ENCODE results near the gene TMEM181.

The TMEM181 gene

DNA sequence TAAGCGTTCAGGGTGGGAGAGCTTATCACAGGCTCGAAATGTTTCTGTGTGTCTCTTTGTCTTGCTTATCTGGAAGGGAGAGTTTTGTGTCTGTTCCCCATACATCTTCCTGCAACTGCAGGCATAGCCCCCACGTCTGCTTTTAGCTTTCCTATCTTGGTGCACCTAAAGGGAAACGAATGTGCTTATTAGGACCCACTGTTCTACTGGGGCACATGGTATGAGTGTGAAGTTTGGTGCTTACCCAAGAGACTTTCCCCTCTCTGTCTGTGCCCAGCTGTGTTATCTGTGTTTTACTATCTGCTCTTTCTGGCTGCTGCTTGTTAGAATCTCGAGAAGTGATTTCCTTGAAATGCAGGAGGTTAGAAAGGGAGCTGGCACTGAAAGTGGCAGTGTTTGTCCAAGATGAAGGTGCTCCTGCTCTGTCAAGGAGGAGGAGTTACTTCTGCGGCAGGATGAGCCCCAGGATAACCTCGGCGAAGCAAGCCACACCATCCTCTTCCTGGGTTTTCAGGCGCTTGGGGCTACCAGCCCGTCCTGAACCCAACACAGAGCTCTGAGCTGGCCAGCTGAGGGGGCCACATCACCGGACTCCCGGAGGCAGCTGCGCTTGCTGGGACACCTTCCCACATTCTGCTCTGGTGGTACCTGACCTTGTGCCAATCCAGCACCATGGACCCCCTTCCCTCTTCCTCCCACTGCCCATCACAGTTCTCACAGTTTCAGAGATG, 61.2 kb downstream of the TMEM181 start:
- Histone ChIP-seq H3F3A (ENCODE audit: insufficient read depth, low read length) (no peaks in the 10 kb centered on the region), H3K9me2 (replicated peaks; ENCODE audit: insufficient read depth, low read length) (no peaks in the 10 kb centered on the region), H3K4me3 (ENCODE audit: low read length) (no peak overlapping the region), H3K36me3 (replicated peaks; ENCODE audit: insufficient read depth, low read length) (no peaks in the 10 kb centered on the region), H2AFZ (ENCODE audit: low read length) (no peak overlapping the region), H3K4me1 (ENCODE audit: low read length) (no peaks in the 10 kb centered on the region), H3K27me3 (replicated peaks; ENCODE audit: insufficient read depth, low read length) (no peaks in the 10 kb centered on the region), H3K79me2 (ENCODE audit: low read length) (no peaks in the 10 kb centered on the region), H4K20me1 (ENCODE audit: insufficient read depth, low read length) (no peaks in the 10 kb centered on the region), H3K9me3 (replicated peaks; ENCODE audit: insufficient read depth, low read length) (no peaks in the 10 kb centered on the region), H3K4me2 (ENCODE audit: low read depth, low read length) (no peak overlapping the region), H3K27ac (ENCODE audit: low read length) (no peak overlapping the region), H3K9ac (ENCODE audit: low read length) (no peak overlapping the region)
- TF ChIP-seq, protein P1, sequence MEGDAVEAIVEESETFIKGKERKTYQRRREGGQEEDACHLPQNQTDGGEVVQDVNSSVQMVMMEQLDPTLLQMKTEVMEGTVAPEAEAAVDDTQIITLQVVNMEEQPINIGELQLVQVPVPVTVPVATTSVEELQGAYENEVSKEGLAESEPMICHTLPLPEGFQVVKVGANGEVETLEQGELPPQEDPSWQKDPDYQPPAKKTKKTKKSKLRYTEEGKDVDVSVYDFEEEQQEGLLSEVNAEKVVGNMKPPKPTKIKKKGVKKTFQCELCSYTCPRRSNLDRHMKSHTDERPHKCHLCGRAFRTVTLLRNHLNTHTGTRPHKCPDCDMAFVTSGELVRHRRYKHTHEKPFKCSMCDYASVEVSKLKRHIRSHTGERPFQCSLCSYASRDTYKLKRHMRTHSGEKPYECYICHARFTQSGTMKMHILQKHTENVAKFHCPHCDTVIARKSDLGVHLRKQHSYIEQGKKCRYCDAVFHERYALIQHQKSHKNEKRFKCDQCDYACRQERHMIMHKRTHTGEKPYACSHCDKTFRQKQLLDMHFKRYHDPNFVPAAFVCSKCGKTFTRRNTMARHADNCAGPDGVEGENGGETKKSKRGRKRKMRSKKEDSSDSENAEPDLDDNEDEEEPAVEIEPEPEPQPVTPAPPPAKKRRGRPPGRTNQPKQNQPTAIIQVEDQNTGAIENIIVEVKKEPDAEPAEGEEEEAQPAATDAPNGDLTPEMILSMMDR (IDR thresholded peaks at IDR 0.05; ENCODE audit: low read length): no peak
- TF ChIP-seq EZH2phosphoT487 (IDR thresholded peaks at IDR 0.05; ENCODE audit: low read length) (no peak), EZH2 (optimal IDR thresholded peaks at IDR 0.05; ENCODE audit: low read depth, low read length) (no peak)
- no peak for DNase-seq

GRCh38 chr6:158621694-158622544, 62.0 kb downstream of the TMEM181 start:
- DNase-seq: no peak
- no peak overlapping the region for H3K4me2 ChIP-seq (ENCODE audit: low read depth, low read length)

DNA sequence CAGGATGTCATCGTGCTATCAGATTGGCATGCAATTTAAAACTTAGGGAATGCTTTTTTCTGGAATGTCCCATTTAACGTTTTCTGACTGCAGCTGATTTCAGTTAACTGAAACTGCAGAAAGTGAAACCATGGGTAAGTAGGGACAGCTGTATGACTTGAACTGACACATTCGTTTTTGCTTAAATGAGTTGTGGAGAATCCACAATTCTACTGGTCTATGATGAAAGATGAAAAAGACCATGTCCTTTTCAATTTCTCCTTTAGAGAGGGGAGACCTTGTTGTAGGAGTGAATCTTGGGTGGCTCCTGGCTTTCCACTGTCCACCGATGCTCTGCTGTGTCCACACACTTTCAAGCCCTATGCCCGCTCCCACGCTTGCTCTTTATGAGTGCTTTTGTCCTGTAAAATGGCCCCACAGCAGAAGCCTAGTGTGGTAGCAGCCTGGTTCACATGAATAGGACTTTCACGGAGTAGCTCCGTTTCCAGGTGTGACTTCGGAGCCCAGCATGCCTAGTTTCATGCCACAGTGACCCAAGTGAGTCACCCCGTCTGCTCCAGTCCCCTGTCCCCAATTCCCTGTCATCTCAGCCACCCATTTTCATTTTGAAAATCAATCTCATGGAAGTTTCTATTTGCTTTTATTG, 62.8 kb downstream of the TMEM181 start:
- no peaks in the 10 kb centered on the region for H3K36me3 ChIP-seq (replicated peaks; ENCODE audit: insufficient read depth, low read length)

More at GRCh38 chr6:158621694-158622544, 62.0 kb downstream of the TMEM181 start:
- no peaks in the 10 kb centered on the region for H3K79me2 ChIP-seq (ENCODE audit: low read length)
- H3K9ac ChIP-seq (ENCODE audit: low read length): no peak overlapping the region
- no peak overlapping the region for H3K27ac ChIP-seq (ENCODE audit: low read length)
- H3F3A ChIP-seq (ENCODE audit: insufficient read depth, low read length): no peaks in the 10 kb centered on the region
- no peaks in the 10 kb centered on the region for H4K20me1 ChIP-seq (ENCODE audit: insufficient read depth, low read length)
- H3K9me3 ChIP-seq (replicated peaks; ENCODE audit: insufficient read depth, low read length): no peaks in the 10 kb centered on the region
- TF ChIP-seq EZH2phosphoT487 (IDR thresholded peaks at IDR 0.05; ENCODE audit: low read length) (no peak), EZH2 (optimal IDR thresholded peaks at IDR 0.05; ENCODE audit: low read depth, low read length) (no peak)
- TF ChIP-seq, protein P1 (IDR thresholded peaks at IDR 0.05; ENCODE audit: low read length): no peak
- H3K36me3 ChIP-seq (replicated peaks; ENCODE audit: insufficient read depth, low read length): no peaks in the 10 kb centered on the region
- H2AFZ ChIP-seq (ENCODE audit: low read length): no peak overlapping the region
- no peaks in the 10 kb centered on the region for H3K27me3 ChIP-seq (replicated peaks; ENCODE audit: insufficient read depth, low read length)
- H3K4me3 ChIP-seq (ENCODE audit: low read length): no peak overlapping the region
- no peaks in the 10 kb centered on the region for H3K4me1 ChIP-seq (ENCODE audit: low read length)
- H3K9me2 ChIP-seq (replicated peaks; ENCODE audit: insufficient read depth, low read length): no peaks in the 10 kb centered on the region

More for the DNA sequence above, 62.8 kb downstream of the TMEM181 start:
- Histone ChIP-seq H3K4me3 (ENCODE audit: low read length) (no peak overlapping the region), H3K27me3 (replicated peaks; ENCODE audit: insufficient read depth, low read length) (no peaks in the 10 kb centered on the region), H2AFZ (ENCODE audit: low read length) (no peak overlapping the region), H3K27ac (ENCODE audit: low read length) (no peak overlapping the region), H3K4me1 (ENCODE audit: low read length) (no peaks in the 10 kb centered on the region), H3K9me2 (replicated peaks; ENCODE audit: insufficient read depth, low read length) (no peaks in the 10 kb centered on the region), H3K9ac (ENCODE audit: low read length) (no peak overlapping the region), H3K9me3 (replicated peaks; ENCODE audit: insufficient read depth, low read length) (no peaks in the 10 kb centered on the region), H4K20me1 (ENCODE audit: insufficient read depth, low read length) (no peaks in the 10 kb centered on the region), H3K4me2 (ENCODE audit: low read depth, low read length) (no peak overlapping the region), H3F3A (ENCODE audit: insufficient read depth, low read length) (no peaks in the 10 kb centered on the region), H3K79me2 (ENCODE audit: low read length) (no peaks in the 10 kb centered on the region)
- TF ChIP-seq, protein P1 (IDR thresholded peaks at IDR 0.05; ENCODE audit: low read length): no peak
- TF ChIP-seq EZH2phosphoT487 (IDR thresholded peaks at IDR 0.05; ENCODE audit: low read length): no peak
- no peak for TF ChIP-seq EZH2 (optimal IDR thresholded peaks at IDR 0.05; ENCODE audit: low read depth, low read length)
- DNase-seq: no peak

Data from MM.1S (cell line).